ENCODE results near the gene E4F1. TPM values are rescaled to one million over a fixed set of nuclear protein-coding genes. Genes with fewer than 3 reads are reported as not detected.
A peak's percentile ranks its signal among the peaks of the same experiment; 100 is the strongest.

The E4F1 gene
- total and polyA plus RNA-seq, 2 of the 13 experiments (the other 11 are each of a cell fraction or from before 2014, with no cell fraction given), result 13.8 to 19.5 TPM

DNA sequence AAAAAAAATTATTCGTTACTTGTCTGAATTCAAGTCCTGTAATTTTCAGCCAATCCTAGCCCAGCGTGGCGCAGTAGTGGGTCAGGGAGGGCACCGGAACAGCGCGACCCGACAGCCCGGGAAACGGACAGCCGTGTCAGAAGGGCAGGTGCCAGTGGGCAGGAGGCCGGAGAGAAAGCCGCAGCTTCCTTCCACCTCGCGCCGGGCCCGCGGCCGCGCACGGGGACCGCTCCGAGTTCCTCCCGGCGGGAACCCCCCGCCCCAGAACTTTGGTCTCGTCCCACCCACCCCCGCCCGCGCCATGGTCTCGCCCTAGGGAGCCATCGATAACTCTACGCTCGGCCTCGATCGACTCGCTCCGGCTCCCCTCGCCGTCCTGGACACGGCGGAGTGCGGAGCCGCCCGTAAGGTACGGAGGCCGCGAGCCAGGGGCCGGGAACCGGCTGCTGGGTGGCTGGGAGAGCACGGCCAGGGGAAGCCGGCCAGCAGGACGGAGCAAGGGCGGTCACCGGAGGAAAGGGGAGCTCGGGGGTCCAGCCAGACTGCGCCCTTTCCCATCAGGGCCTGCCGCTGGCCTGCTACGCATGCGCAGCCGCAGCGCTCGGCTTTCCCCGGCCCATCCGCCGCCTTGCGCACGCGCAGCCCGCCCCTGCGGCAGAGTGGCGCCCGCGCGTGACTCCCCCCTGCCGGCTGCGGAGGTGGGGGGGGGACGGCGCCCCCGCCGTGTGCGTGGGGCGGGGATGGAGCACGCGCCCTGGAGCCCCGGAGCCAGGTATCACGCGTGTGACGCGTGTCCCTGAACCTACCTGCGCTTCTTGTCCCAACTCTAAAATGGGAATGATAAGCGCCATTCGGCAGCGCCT is 18.1 kb upstream of the E4F1 start, which contains the start of gene MLST8 (continued):
- TF ChIP-seq, protein P1, sequence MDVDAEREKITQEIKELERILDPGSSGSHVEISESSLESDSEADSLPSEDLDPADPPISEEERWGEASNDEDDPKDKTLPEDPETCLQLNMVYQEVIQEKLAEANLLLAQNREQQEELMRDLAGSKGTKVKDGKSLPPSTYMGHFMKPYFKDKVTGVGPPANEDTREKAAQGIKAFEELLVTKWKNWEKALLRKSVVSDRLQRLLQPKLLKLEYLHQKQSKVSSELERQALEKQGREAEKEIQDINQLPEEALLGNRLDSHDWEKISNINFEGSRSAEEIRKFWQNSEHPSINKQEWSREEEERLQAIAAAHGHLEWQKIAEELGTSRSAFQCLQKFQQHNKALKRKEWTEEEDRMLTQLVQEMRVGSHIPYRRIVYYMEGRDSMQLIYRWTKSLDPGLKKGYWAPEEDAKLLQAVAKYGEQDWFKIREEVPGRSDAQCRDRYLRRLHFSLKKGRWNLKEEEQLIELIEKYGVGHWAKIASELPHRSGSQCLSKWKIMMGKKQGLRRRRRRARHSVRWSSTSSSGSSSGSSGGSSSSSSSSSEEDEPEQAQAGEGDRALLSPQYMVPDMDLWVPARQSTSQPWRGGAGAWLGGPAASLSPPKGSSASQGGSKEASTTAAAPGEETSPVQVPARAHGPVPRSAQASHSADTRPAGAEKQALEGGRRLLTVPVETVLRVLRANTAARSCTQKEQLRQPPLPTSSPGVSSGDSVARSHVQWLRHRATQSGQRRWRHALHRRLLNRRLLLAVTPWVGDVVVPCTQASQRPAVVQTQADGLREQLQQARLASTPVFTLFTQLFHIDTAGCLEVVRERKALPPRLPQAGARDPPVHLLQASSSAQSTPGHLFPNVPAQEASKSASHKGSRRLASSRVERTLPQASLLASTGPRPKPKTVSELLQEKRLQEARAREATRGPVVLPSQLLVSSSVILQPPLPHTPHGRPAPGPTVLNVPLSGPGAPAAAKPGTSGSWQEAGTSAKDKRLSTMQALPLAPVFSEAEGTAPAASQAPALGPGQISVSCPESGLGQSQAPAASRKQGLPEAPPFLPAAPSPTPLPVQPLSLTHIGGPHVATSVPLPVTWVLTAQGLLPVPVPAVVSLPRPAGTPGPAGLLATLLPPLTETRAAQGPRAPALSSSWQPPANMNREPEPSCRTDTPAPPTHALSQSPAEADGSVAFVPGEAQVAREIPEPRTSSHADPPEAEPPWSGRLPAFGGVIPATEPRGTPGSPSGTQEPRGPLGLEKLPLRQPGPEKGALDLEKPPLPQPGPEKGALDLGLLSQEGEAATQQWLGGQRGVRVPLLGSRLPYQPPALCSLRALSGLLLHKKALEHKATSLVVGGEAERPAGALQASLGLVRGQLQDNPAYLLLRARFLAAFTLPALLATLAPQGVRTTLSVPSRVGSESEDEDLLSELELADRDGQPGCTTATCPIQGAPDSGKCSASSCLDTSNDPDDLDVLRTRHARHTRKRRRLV (CRISPR knock-in tag; IDR thresholded peaks at IDR 0.05), result peak; percentile 93
- TF ChIP-seq ZNF224 (CRISPR knock-in tag; IDR thresholded peaks at IDR 0.05), result peak; percentile 55
- TF ChIP-seq IKZF4 (CRISPR knock-in tag; IDR thresholded peaks at IDR 0.05; ENCODE audit: borderline replicate concordance, low read depth, not compliant biosample characterization), result peak; percentile 86
- TF ChIP-seq MTA3 (CRISPR knock-in tag; IDR thresholded peaks at IDR 0.05), result no peak
- TF ChIP-seq HCFC1 (IDR thresholded peaks at IDR 0.05; ENCODE audit: low read depth, low read length), result peak; percentile 61; the same call in 1 of the 2 replicates
- TF ChIP-seq, protein P2, sequence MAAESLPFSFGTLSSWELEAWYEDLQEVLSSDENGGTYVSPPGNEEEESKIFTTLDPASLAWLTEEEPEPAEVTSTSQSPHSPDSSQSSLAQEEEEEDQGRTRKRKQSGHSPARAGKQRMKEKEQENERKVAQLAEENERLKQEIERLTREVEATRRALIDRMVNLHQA (CRISPR knock-in tag; IDR thresholded peaks at IDR 0.05), result no peak
- TF ChIP-seq KDM2A (CRISPR knock-in tag; IDR thresholded peaks at IDR 0.05; ENCODE audit: borderline replicate concordance, low read depth), result peak; percentile 90
- no peak for TF ChIP-seq PCBP2 (optimal IDR thresholded peaks at IDR 0.05; ENCODE audit: low read depth, low read length, poor library complexity, severe bottlenecking)
- peak; percentile 94; the same call in 1 of the 2 replicates for TF ChIP-seq KDM5A (IDR thresholded peaks at IDR 0.05; ENCODE audit: borderline replicate concordance, low read length)
- TF ChIP-seq ZNF350 (CRISPR knock-in tag; IDR thresholded peaks at IDR 0.05; ENCODE audit: borderline replicate concordance, low read depth), result peak; percentile 53
- TF ChIP-seq ZNF607 (CRISPR knock-in tag; IDR thresholded peaks at IDR 0.05; ENCODE audit: borderline replicate concordance), result 0 out of 2 replicates have a peak, but pooled peaks have one; percentile 73
- 0 out of 2 replicates have a peak, but pooled peaks have one; percentile 23 for TF ChIP-seq RFX3 (CRISPR knock-in tag; IDR thresholded peaks at IDR 0.05)
- 0 out of 2 replicates have a peak, but pooled peaks have one; percentile 26 for TF ChIP-seq NR1H2 (CRISPR knock-in tag; IDR thresholded peaks at IDR 0.05; ENCODE audit: borderline replicate concordance, low read depth)
- TF ChIP-seq MBNL3 (CRISPR knock-in tag; conservative IDR thresholded peaks at IDR 0.05), result no peak
- TF ChIP-seq, protein P3, sequence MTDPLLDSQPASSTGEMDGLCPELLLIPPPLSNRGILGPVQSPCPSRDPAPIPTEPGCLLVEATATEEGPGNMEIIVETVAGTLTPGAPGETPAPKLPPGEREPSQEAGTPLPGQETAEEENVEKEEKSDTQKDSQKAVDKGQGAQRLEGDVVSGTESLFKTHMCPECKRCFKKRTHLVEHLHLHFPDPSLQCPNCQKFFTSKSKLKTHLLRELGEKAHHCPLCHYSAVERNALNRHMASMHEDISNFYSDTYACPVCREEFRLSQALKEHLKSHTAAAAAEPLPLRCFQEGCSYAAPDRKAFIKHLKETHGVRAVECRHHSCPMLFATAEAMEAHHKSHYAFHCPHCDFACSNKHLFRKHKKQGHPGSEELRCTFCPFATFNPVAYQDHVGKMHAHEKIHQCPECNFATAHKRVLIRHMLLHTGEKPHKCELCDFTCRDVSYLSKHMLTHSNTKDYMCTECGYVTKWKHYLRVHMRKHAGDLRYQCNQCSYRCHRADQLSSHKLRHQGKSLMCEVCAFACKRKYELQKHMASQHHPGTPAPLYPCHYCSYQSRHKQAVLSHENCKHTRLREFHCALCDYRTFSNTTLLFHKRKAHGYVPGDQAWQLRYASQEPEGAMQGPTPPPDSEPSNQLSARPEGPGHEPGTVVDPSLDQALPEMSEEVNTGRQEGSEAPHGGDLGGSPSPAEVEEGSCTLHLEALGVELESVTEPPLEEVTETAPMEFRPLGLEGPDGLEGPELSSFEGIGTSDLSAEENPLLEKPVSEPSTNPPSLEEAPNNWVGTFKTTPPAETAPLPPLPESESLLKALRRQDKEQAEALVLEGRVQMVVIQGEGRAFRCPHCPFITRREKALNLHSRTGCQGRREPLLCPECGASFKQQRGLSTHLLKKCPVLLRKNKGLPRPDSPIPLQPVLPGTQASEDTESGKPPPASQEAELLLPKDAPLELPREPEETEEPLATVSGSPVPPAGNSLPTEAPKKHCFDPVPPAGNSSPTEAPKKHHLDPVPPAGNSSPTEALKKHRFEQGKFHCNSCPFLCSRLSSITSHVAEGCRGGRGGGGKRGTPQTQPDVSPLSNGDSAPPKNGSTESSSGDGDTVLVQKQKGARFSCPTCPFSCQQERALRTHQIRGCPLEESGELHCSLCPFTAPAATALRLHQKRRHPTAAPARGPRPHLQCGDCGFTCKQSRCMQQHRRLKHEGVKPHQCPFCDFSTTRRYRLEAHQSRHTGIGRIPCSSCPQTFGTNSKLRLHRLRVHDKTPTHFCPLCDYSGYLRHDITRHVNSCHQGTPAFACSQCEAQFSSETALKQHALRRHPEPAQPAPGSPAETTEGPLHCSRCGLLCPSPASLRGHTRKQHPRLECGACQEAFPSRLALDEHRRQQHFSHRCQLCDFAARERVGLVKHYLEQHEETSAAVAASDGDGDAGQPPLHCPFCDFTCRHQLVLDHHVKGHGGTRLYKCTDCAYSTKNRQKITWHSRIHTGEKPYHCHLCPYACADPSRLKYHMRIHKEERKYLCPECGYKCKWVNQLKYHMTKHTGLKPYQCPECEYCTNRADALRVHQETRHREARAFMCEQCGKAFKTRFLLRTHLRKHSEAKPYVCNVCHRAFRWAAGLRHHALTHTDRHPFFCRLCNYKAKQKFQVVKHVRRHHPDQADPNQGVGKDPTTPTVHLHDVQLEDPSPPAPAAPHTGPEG (CRISPR knock-in tag; IDR thresholded peaks at IDR 0.05), result peak; percentile 75; the same call in 1 of the 2 replicates
- TF ChIP-seq BRD4 (CRISPR knock-in tag; IDR thresholded peaks at IDR 0.05), result 0 out of 2 replicates have a peak, but pooled peaks have one; percentile 28
- TF ChIP-seq GABPB1 (CRISPR knock-in tag; IDR thresholded peaks at IDR 0.05), result peak; percentile 85
